ENCODE results near the gene DPM3. TPM values are rescaled to one million over a fixed set of nuclear protein-coding genes. Genes with fewer than 3 reads are reported as not detected.

The DPM3 gene
- total RNA-seq, 6 experiments from 2014 or later, result 50.4 to 106 (median 60.4) TPM

DNA sequence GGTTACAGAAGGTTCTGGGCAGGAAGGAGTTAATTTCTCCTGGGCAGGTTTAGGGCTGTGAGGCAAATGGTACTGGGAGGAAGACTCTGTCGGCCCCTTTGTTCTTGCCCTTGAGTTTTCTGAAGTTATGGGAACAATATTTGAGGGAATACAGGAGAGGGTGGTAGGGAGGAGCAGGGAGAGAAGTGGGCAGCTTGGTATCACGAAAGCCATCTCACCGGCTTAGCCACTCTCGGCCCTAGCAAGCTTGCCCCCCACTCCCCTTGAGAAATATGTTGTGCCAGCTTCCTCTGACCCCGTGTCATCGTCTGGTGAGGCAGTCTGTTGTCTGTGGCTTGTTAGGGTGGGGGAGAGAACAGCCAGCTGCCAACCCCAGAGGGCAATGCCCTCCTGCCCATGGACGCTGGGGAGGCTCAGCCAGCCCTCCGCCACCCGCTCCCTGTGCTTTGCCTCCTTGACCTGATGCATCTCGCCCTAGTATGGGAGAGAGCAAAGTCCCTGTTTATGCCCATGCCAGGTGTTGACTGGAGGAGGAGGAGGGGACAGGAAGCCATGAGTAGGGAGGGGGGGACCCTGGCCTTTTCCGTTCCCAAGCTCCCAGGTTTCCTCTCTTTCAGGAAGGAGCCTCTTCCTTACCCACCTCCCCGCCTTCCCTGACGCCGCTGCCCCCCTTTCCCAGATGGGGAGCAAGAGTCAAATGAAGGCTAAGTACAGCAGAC is 11.4 kb downstream of the DPM3 start:
- Histone ChIP-seq H3K9me3 (no peaks in the 10 kb centered on the region), H3K27ac (peak overlapping the region; percentile 97 to 100 (median 99))
- peak in 3 of 4 donors; percentile 0 to 22 (median 4) for ATAC-seq

DNA sequence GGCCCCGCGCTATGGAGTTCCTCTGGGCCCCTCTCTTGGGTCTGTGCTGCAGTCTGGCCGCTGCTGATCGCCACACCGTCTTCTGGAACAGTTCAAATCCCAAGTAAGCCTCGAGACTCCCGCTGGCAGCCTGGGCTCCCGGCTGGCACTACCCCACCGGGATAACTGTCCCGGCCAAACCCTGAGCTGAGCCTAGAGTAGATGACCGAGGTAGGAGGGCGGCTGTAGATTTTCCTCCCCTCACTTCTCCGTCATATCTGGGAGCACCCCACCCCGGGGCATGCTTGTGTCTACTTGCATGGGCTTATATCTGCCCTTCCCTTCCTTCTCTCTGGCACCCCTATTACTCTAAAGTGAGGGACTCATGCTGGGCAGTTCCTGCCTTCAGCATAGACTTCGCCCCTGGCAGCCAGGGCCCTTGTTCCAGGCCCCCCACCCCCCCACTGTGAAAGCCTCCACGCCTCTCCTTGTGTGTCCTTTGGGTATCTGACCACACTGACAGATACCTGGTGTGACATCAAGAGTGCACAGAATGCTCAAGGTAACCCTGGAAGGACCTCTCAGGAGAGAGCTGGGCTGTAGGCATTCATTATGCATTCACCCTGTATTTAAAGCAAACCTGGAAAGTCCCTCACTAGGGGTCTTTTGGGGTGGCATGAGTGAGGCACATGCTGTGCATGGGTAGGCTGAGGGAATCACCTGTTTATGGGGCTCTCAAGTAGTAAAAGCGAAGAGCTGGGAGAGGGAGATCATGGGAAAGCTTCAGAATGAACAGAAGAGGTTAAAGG is 12.2 kb downstream of the DPM3 start:
- Histone ChIP-seq H3K9me3 (no peaks in the 10 kb centered on the region), H3K27me3 (no peaks in the 10 kb centered on the region), H3K36me3 (peaks cover 0 to 43% (median 19%) of the 10 kb centered on the region in 4 donors), H3K4me3 (peak overlapping the region; percentile 84 to 96 (median 95)), H3K4me1 (peaks cover 0 to 48% (median 14%) of the 10 kb centered on the region in 4 donors), H3K27ac (peak overlapping the region; percentile 97 to 100 (median 99))
- ATAC-seq (no peak), DNase-seq (no peak)
- TF ChIP-seq, protein P1, sequence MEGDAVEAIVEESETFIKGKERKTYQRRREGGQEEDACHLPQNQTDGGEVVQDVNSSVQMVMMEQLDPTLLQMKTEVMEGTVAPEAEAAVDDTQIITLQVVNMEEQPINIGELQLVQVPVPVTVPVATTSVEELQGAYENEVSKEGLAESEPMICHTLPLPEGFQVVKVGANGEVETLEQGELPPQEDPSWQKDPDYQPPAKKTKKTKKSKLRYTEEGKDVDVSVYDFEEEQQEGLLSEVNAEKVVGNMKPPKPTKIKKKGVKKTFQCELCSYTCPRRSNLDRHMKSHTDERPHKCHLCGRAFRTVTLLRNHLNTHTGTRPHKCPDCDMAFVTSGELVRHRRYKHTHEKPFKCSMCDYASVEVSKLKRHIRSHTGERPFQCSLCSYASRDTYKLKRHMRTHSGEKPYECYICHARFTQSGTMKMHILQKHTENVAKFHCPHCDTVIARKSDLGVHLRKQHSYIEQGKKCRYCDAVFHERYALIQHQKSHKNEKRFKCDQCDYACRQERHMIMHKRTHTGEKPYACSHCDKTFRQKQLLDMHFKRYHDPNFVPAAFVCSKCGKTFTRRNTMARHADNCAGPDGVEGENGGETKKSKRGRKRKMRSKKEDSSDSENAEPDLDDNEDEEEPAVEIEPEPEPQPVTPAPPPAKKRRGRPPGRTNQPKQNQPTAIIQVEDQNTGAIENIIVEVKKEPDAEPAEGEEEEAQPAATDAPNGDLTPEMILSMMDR (IDR thresholded peaks at IDR 0.05), result no peak
- TF ChIP-seq POLR2A (IDR thresholded peaks at IDR 0.05), result no peak
- intact Hi-C loops (cut with DNase I), result loop anchor here in 1 of 2 donors (2.0 kb wide), 1 partner anchor 23 kb away; no protein-coding TSS in a partner anchor
- 2% methylated on average over 4 of the region's 17 CpGs for WGBS (ENCODE audit: insufficient coverage, low coverage, low lambda C conversion rate, missing lambda C conversion rate)

More for the DNA sequence above, 11.4 kb downstream of the DPM3 start:
- Histone ChIP-seq H3K27me3 (no peaks in the 10 kb centered on the region), H3K4me3 (peak overlapping the region; percentile 84 to 96 (median 95)), H3K4me1 (peaks cover 0 to 50% (median 15%) of the 10 kb centered on the region in 4 donors), H3K36me3 (peaks cover 0 to 50% (median 22%) of the 10 kb centered on the region in 4 donors)
- peak; percentile 67 for TF ChIP-seq POLR2A (IDR thresholded peaks at IDR 0.05)
- TF ChIP-seq, protein P1 (IDR thresholded peaks at IDR 0.05), result no peak
- intact Hi-C loops (cut with DNase I), result no loop called here
- peak; percentile 63 to 92 (median 90) for DNase-seq
- 3% methylated on average over 6 of the region's 14 CpGs for WGBS (ENCODE audit: insufficient coverage, low coverage, low lambda C conversion rate, missing lambda C conversion rate)

DNA sequence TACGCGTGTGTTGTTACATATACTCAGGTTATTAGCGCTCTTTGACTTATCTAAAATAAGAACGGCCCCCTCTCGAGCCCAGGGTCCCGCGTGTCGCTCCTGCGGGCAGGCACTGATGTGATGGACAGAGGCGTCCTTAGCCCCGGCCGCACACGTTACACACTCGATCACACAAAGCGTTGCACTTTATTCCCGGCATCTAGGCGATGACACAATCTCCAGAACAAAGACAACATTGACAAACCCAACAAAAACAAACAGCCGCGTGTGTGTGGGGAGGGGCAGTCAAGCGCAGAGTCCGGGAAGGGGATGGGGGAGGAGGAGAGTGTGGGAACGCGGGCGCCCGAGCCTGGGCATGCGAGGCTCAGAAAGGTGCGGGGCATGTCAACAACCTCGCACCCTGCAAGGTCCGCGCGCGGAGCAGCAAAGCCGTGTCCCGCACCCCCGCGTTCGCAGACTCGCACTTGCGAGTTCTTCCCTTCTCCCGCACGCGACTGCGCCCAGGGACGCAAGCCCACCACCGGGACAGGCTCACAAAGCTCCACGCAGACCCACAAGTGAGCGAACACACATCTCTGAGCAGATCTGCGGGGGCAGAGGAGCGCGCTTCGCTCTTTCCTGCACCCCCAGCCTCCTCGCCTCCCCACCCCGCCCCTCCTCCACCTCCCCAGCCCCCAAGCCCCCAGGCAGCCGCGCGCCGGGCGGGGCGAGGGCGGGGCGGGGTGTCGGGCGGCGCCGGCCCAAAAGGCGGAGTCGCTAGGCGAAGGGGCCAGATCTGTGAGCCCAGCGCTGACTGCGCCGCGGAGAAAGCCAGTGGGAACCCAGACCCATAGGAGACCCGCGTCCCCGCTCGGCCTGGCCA is 13.0 kb downstream of the DPM3 start, which contains the start of gene EFNA1:
EFNA1 (plus strand) TSS at position 772 of the 862 bp plus-strand sequence. CDS start 102 bp downstream, outside the sequence.
- Histone ChIP-seq H3K4me1 (peaks cover 0 to 39% (median 12%) of the 10 kb centered on the region in 4 donors), H3K27me3 (no peaks in the 10 kb centered on the region), H3K36me3 (peaks cover 0 to 35% (median 14%) of the 10 kb centered on the region in 4 donors), H3K4me3 (peak within 1 kb of the TSS; percentile 84 to 96 (median 95)), H3K27ac (peak within 1 kb of the TSS; percentile 97 to 100 (median 99)), H3K9me3 (no peaks in the 10 kb centered on the region)
- peak; percentile 89 to 94 (median 92) for DNase-seq
- TF ChIP-seq POLR2A (IDR thresholded peaks at IDR 0.05), result peak; percentile 93
- TF ChIP-seq, protein P1 (IDR thresholded peaks at IDR 0.05), result no peak
- intact Hi-C loops (cut with DNase I), result loop anchor here in 1 of 2 donors (2.0 kb wide), 1 partner anchor 23 kb away; no protein-coding TSS in a partner anchor
- peak; percentile 31 to 55 (median 48) for ATAC-seq
- WGBS (ENCODE audit: insufficient coverage, low coverage, low lambda C conversion rate, missing lambda C conversion rate), result 0% methylated on average over 22 of the region's 76 CpGs

Measured in right lobe of liver (tissue), 6 donors.